Ishikawa (cell line): ENCODE data around the gene WBP1L.

ENCODE experiments used
- CEBPB ChIP-seq: IDR thresholded peaks from 2 replicates; pipeline ENCODE4 v1.6.1; 2012
- CREB1 ChIP-seq: IDR thresholded peaks from 2 replicates; pipeline ENCODE4 v1.6.1; 2012; ENCODE audit warnings: low read depth
- EGR1 ChIP-seq: IDR thresholded peaks from 2 replicates; pipeline ENCODE4 v1.6.1; 2012
- EP300 ChIP-seq: IDR thresholded peaks from 2 replicates; pipeline ENCODE4 v1.6.1; 2012; ENCODE audit warnings: borderline replicate concordance
- NFIC ChIP-seq: IDR thresholded peaks from 2 replicates; pipeline ENCODE4 v1.6.1; 2012
- RAD21 ChIP-seq: IDR thresholded peaks from 2 replicates; pipeline ENCODE4 v1.6.1; 2012; ENCODE audit warnings: low read depth
- TAF1 ChIP-seq: IDR thresholded peaks from 2 replicates; pipeline ENCODE4 v1.6.1; 2012; ENCODE audit warnings: low read depth, mild to moderate bottlenecking
- TCF12 ChIP-seq: IDR thresholded peaks from 2 replicates; pipeline ENCODE4 v1.6.1; 2012; ENCODE audit warnings: low read depth
- TEAD4 ChIP-seq: IDR thresholded peaks from 2 replicates; pipeline ENCODE4 v1.6.1; 2012
- YY1 ChIP-seq: IDR thresholded peaks from 2 replicates; pipeline ENCODE4 v1.6.1; 2012; ENCODE audit warnings: low read depth
- ZBTB7A ChIP-seq: IDR thresholded peaks from 2 replicates; pipeline ENCODE4 v1.6.1; 2012; ENCODE audit warnings: low read depth
- TF ChIP-seq, protein P1 (sequence below): IDR thresholded peaks from 2 replicates; pipeline ENCODE4 v1.6.1; 2012
- TF ChIP-seq, protein P2 (sequence below): IDR thresholded peaks from 2 replicates; pipeline ENCODE4 v1.6.1; 2012
- TF ChIP-seq, protein P3 (sequence below): IDR thresholded peaks from 2 replicates; pipeline ENCODE4 v1.6.1; 2012; ENCODE audit warnings: low read depth, mild to moderate bottlenecking

GRCh38 chr10:102812231-102812876, 68.6 kb downstream of the WBP1L start:
- TF ChIP-seq EP300 (no peak), CEBPB (no peak), RAD21 (no peak), EGR1 (no peak), TAF1 (no peak), CREB1 (no peak), NFIC (no peak), YY1 (no peak), TCF12 (no peak), TEAD4 (no peak), ZBTB7A (no peak)
- TF ChIP-seq, protein P1, sequence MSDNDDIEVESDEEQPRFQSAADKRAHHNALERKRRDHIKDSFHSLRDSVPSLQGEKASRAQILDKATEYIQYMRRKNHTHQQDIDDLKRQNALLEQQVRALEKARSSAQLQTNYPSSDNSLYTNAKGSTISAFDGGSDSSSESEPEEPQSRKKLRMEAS: no peak
- TF ChIP-seq, protein P2, sequence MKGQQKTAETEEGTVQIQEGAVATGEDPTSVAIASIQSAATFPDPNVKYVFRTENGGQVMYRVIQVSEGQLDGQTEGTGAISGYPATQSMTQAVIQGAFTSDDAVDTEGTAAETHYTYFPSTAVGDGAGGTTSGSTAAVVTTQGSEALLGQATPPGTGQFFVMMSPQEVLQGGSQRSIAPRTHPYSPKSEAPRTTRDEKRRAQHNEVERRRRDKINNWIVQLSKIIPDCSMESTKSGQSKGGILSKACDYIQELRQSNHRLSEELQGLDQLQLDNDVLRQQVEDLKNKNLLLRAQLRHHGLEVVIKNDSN: no peak
- TF ChIP-seq, protein P3, sequence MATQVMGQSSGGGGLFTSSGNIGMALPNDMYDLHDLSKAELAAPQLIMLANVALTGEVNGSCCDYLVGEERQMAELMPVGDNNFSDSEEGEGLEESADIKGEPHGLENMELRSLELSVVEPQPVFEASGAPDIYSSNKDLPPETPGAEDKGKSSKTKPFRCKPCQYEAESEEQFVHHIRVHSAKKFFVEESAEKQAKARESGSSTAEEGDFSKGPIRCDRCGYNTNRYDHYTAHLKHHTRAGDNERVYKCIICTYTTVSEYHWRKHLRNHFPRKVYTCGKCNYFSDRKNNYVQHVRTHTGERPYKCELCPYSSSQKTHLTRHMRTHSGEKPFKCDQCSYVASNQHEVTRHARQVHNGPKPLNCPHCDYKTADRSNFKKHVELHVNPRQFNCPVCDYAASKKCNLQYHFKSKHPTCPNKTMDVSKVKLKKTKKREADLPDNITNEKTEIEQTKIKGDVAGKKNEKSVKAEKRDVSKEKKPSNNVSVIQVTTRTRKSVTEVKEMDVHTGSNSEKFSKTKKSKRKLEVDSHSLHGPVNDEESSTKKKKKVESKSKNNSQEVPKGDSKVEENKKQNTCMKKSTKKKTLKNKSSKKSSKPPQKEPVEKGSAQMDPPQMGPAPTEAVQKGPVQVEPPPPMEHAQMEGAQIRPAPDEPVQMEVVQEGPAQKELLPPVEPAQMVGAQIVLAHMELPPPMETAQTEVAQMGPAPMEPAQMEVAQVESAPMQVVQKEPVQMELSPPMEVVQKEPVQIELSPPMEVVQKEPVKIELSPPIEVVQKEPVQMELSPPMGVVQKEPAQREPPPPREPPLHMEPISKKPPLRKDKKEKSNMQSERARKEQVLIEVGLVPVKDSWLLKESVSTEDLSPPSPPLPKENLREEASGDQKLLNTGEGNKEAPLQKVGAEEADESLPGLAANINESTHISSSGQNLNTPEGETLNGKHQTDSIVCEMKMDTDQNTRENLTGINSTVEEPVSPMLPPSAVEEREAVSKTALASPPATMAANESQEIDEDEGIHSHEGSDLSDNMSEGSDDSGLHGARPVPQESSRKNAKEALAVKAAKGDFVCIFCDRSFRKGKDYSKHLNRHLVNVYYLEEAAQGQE: no peak
